ENCODE results near the gene PLA2G4F. TPM values are rescaled to one million over a fixed set of nuclear protein-coding genes. Genes with fewer than 3 reads are reported as not detected.

PLA2G4F gene
- total RNA-seq, 1 experiment from 2014 or later: 0.05 TPM

DNA sequence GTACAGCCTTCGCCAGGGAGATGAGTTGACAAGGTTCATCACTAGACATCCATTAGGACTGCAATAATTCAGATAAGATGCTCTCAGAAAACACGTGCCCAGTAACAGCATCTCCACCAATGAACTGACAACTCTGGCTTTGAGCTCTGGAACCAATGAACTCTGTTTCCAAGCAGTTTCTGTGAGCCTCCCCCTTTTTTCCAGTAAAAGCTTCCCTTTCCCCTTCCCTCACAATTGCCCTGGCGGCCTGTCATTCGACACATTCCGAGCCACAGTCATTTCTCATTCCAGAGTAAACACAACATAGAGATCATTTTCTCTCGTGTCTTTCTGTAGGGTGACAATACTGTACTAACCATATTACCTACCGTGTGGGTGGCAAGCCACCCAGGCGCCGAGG is 65.7 kb downstream of the PLA2G4F start:
- no peak overlapping the region for H2AFZ ChIP-seq (ENCODE audit: low read depth, low read length, poor library complexity, severe bottlenecking)
- RAD21 ChIA-PET (ENCODE audit: low non-redundant PET in 1 of 2, low total read pairs in 2 of 2, uncharacterized antibody in 2 of 2, unreplicated experiment in 2 of 2): no interaction called here
- no peak overlapping the region for H3K9ac ChIP-seq (ENCODE audit: low read length)
- POLR2A ChIA-PET: interaction anchor here (1.5 kb wide), 1 partner anchor 119 kb away, joined by 3 read pairs; the partner anchor contains the start of gene EHD4
- no peaks in the 10 kb centered on the region for H4K20me1 ChIP-seq (ENCODE audit: insufficient read depth)
- intact Hi-C loops (cut with micrococcal nuclease): no loop called here
- no TSS peak for BruUV-seq (replicated peaks)
- no peak overlapping the region for H3K4me3 ChIP-seq (replicated peaks in 1 of 2; ENCODE audit: low read depth in 1 of 2, low read length in 2 of 2)
- TF ChIP-seq SRF (IDR thresholded peaks at IDR 0.05; ENCODE audit: low read depth) (no peak), YY1 (IDR thresholded peaks at IDR 0.05; ENCODE audit: extremely low read depth, insufficient replicate concordance, low read depth, low read length) (no peak), ZFX (IDR thresholded peaks at IDR 0.05) (no peak), POLR2A (IDR thresholded peaks at IDR 0.05; ENCODE audit: borderline replicate concordance, extremely low read depth, insufficient read depth, insufficient read length) (no peak), RAD21 (IDR thresholded peaks at IDR 0.05; ENCODE audit: low read depth) (no peak), FOSL1 (IDR thresholded peaks at IDR 0.05; ENCODE audit: low read depth) (no peak), CBX3 (IDR thresholded peaks at IDR 0.05; ENCODE audit: low read depth) (no peak), SIN3A (IDR thresholded peaks at IDR 0.05; ENCODE audit: low read depth) (no peak), CEBPB (IDR thresholded peaks at IDR 0.05; ENCODE audit: low read depth) (no peak), REST (IDR thresholded peaks at IDR 0.05; ENCODE audit: low read depth) (no peak), POLR2AphosphoS5 (IDR thresholded peaks at IDR 0.05; ENCODE audit: low read depth, low read length) (no peak), EZH2 (IDR thresholded peaks at IDR 0.05) (no peak)
- TF ChIP-seq, protein P1, sequence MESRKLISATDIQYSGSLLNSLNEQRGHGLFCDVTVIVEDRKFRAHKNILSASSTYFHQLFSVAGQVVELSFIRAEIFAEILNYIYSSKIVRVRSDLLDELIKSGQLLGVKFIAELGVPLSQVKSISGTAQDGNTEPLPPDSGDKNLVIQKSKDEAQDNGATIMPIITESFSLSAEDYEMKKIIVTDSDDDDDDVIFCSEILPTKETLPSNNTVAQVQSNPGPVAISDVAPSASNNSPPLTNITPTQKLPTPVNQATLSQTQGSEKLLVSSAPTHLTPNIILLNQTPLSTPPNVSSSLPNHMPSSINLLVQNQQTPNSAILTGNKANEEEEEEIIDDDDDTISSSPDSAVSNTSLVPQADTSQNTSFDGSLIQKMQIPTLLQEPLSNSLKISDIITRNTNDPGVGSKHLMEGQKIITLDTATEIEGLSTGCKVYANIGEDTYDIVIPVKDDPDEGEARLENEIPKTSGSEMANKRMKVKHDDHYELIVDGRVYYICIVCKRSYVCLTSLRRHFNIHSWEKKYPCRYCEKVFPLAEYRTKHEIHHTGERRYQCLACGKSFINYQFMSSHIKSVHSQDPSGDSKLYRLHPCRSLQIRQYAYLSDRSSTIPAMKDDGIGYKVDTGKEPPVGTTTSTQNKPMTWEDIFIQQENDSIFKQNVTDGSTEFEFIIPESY (IDR thresholded peaks at IDR 0.05; ENCODE audit: extremely low read depth, insufficient replicate concordance, low read length): no peak
- TF ChIP-seq, protein P2, sequence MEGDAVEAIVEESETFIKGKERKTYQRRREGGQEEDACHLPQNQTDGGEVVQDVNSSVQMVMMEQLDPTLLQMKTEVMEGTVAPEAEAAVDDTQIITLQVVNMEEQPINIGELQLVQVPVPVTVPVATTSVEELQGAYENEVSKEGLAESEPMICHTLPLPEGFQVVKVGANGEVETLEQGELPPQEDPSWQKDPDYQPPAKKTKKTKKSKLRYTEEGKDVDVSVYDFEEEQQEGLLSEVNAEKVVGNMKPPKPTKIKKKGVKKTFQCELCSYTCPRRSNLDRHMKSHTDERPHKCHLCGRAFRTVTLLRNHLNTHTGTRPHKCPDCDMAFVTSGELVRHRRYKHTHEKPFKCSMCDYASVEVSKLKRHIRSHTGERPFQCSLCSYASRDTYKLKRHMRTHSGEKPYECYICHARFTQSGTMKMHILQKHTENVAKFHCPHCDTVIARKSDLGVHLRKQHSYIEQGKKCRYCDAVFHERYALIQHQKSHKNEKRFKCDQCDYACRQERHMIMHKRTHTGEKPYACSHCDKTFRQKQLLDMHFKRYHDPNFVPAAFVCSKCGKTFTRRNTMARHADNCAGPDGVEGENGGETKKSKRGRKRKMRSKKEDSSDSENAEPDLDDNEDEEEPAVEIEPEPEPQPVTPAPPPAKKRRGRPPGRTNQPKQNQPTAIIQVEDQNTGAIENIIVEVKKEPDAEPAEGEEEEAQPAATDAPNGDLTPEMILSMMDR (IDR thresholded peaks at IDR 0.05 in 2 of 3, conservative IDR thresholded peaks at IDR 0.05 in 1 of 3; ENCODE audit: borderline replicate concordance in 1 of 3, insufficient read depth in 1 of 3, low read depth in 2 of 3, low read length in 2 of 3): no peak
- no peaks in the 10 kb centered on the region for H3K36me3 ChIP-seq (ENCODE audit: control insufficient read depth in 1 of 2, insufficient read depth in 2 of 2, low read length in 2 of 2)
- no peaks in the 10 kb centered on the region for H3K79me2 ChIP-seq (ENCODE audit: insufficient read depth, low read length)
- no peak for ATAC-seq
- H3K27ac ChIP-seq (ENCODE audit: low read depth, low read length): no peak overlapping the region
- no peak overlapping the region for H3K4me2 ChIP-seq (ENCODE audit: low read length)
- H3K9me3 ChIP-seq (ENCODE audit: control insufficient read depth in 1 of 2, insufficient read depth in 1 of 2, low read depth in 1 of 2, low read length in 2 of 2): no peaks in the 10 kb centered on the region
- CTCF ChIA-PET: no interaction called here
- H3K4me1 ChIP-seq (ENCODE audit: control insufficient read depth in 1 of 2, insufficient read depth in 2 of 2, low read length in 2 of 2): peaks cover 11 to 38% of the 10 kb centered on the region in 2 experiments
- no peak for DNase-seq (ENCODE audit: low read depth, low spot score)
- H3K27me3 ChIP-seq (ENCODE audit: insufficient read depth, low read length): no peaks in the 10 kb centered on the region
- no peaks in the 10 kb centered on the region for H3K9me2 ChIP-seq (ENCODE audit: insufficient read depth)

All from HCT116 (cell line).